AG04449 (cell line): Measurements from ENCODE around the gene C22orf31.
A peak's percentile ranks its signal among the peaks of the same experiment; 100 is the strongest.

ENCODE experiments used
- CTCF ChIA-PET: fragments of 350-600 bp; formaldehyde crosslinking; extraction: SDS; loops from one replicate; lab custom pipeline; 2021; ENCODE audit warnings: antibody characterized with exemption; lab: Yijun Ruan, JAX
- POLR2A ChIA-PET: fragments of 400-600, 350-600 bp; formaldehyde crosslinking; extraction: SDS; loops from one replicate; lab custom pipeline; 2020; ENCODE audit warnings: antibody characterized with exemption, inconsistent platforms; lab: Yijun Ruan, JAX
- DNase-seq: peaks from one replicate; pipeline ENCODE4 v3.0.0-alpha.2; 2010; ENCODE audit warnings: low read depth, low spot score
- H3K4me3 ChIP-seq: 2 replicates; pipeline ENCODE4 v1.5.1; 2011; ENCODE audit warnings: low read depth, mild to moderate bottlenecking, control low read depth, low read length
- CTCF ChIP-seq: IDR thresholded peaks from one replicate; pipeline ENCODE4 v1.5.1; 2011; ENCODE audit warnings: mild to moderate bottlenecking, moderate library complexity, low read length, control low read depth, inconsistent platforms; ENCODE audit not compliant: insufficient read depth; ENCODE audit errors: missing control alignments

C22orf31 gene

GRCh38 chr22:29072979-29073617, 11.5 kb upstream of the C22orf31 start, which contains the start of gene KREMEN1:
TSS of gene KREMEN1 (plus strand) at chr22:29073035. CDS start at chr22:29073131, 96 bp downstream.
- DNase-seq: no peak
- CTCF ChIA-PET: interaction anchor here (1.0 to 1.3 kb wide), 3 partner anchors 8 to 18 kb away, joined by 3 to 4 read pairs (median 3); no protein-coding TSS in a partner anchor
- H3K4me3 ChIP-seq: peak within 1 kb of the TSS; percentile 63
- no peak for TF ChIP-seq CTCF
- POLR2A ChIA-PET: no interaction called here

GRCh38 chr22:29072193-29072978, 10.8 kb upstream of the C22orf31 start:
- CTCF ChIA-PET: interaction anchor here (1.0 to 1.3 kb wide), 3 partner anchors 9 to 17 kb away, joined by 3 to 4 read pairs (median 3); no protein-coding TSS in a partner anchor
- no peak for TF ChIP-seq CTCF
- POLR2A ChIA-PET: no interaction called here
- no peak for DNase-seq
- peak overlapping the region; percentile 55 for H3K4me3 ChIP-seq

- POLR2A ChIA-PET: no interaction called here
- H3K4me3 ChIP-seq: peak overlapping the region; percentile 34
Observed at GRCh38 chr22:29071261-29072045, 9.8 kb upstream of the C22orf31 start.

GRCh38 chr22:29070490-29070889, 8.9 kb upstream of the C22orf31 start:
- no peak for TF ChIP-seq CTCF
- H3K4me3 ChIP-seq: no peak overlapping the region
- DNase-seq: no peak
- CTCF ChIA-PET: interaction anchor here (1.0 to 2.0 kb wide), 4 partner anchors 15 to 175 kb away, joined by 3 to 8 read pairs (median 4); no protein-coding TSS in a partner anchor
- POLR2A ChIA-PET: no interaction called here

More at GRCh38 chr22:29071261-29072045, 9.8 kb upstream of the C22orf31 start:
- no peak for TF ChIP-seq CTCF
- DNase-seq: no peak
- CTCF ChIA-PET: interaction anchor here (1.0 kb wide), 2 partner anchors 16 kb away, joined by 3 read pairs; no protein-coding TSS in a partner anchor

GRCh38 chr22:29069463-29069862, 7.8 kb upstream of the C22orf31 start:
- DNase-seq: no peak
- CTCF ChIA-PET: interaction anchor here (0.8 to 2.0 kb wide), 3 partner anchors 24 to 176 kb away, joined by 3 to 8 read pairs (median 6); no protein-coding TSS in a partner anchor
- POLR2A ChIA-PET: no interaction called here
- H3K4me3 ChIP-seq: no peak overlapping the region
- TF ChIP-seq CTCF: no peak
